ENCODE results near the gene FOXP1.

FOXP1 gene

DNA sequence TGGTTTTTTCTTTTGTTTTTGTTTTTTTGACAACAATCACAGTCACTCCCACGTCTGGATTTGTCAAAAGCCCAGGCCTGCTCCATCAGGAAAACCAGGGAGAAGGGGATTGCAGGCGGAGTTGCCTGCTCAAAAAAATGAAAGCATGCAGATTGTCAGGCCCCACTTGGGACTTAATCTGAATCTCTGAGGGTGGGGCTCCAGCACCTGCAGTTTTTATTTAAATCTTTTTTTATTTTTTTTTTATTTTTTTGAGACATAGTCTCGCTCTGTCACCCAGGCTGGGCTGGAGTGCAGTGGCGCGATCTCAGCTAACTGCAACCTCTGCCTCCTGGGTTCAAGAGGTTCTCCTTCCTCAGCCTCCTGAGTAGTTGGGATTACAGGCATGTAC, 140.9 kb downstream of the FOXP1 start:
- Histone ChIP-seq H3K36me3 (ENCODE audit: low read length) (no peaks in the 10 kb centered on the region), H3K4me3 (ENCODE audit: insufficient read depth, low read length, poor library complexity, severe bottlenecking) (peak overlapping the region; percentile 52), H2AFZ (ENCODE audit: low read depth, low read length, severe bottlenecking) (peak overlapping the region; percentile 4), H3K9me3 (ENCODE audit: insufficient read depth, low read length) (no peaks in the 10 kb centered on the region), H3K9ac (ENCODE audit: low read length) (peak overlapping the region; percentile 58), H3K9me2 (replicated peaks; ENCODE audit: insufficient read depth, low read length) (no peaks in the 10 kb centered on the region), H3F3A (ENCODE audit: insufficient read depth) (peaks cover 34% of the 10 kb centered on the region), H3K79me2 (ENCODE audit: insufficient read depth, low read length) (no peaks in the 10 kb centered on the region), H3K27ac (ENCODE audit: low read depth, low read length) (peak overlapping the region; percentile 95), H4K20me1 (ENCODE audit: low read depth, low read length) (no peaks in the 10 kb centered on the region), H3K27me3 (ENCODE audit: low read length) (no peaks in the 10 kb centered on the region), H3K4me2 (ENCODE audit: low read depth, low read length, poor library complexity, severe bottlenecking) (peak overlapping the region; percentile 98)
- TF ChIP-seq CTCF (IDR thresholded peaks at IDR 0.05; ENCODE audit: insufficient read depth, low read length, poor library complexity, severe bottlenecking) (no peak), EZH2phosphoT487 (conservative IDR thresholded peaks at IDR 0.05; ENCODE audit: low read length) (no peak)

DNA sequence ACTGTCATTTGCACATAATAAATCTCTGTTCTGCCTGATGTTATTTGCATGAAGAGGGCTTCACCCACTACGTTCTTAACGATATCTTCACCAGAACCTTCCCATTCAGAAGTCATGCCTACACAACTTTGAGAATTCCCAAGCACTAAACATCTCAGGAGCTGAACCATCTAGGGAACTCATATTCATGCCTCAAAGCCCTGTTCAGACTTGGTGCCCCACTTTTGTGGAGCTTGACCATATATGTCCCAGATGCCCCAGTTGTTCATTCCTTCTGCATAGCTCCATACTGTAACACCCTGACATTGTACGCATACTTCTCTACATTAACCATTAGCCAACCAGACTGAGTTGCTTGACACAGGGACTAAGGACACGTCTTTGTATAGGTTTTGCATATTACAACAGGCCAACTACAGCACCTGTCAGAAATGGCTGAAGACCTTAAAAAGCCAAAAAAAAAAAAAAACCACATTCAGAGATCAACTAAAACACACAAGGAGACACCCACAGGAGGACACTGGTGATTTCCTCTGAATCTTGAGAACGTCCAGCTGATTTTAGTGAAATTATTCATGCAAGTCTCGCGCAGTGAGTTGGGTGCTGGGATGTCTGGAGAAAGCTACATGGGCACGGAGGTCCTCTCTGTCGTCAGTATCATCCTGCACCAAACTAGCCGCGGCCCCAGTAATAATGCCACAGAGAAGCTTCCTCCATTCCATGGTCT, 141.4 kb downstream of the FOXP1 start:
- peak overlapping the region; percentile 4 for H2AFZ ChIP-seq (ENCODE audit: low read depth, low read length, severe bottlenecking)
- no peaks in the 10 kb centered on the region for H3K27me3 ChIP-seq (ENCODE audit: low read length)
- TF ChIP-seq CTCF (IDR thresholded peaks at IDR 0.05; ENCODE audit: insufficient read depth, low read length, poor library complexity, severe bottlenecking) (no peak), EZH2phosphoT487 (conservative IDR thresholded peaks at IDR 0.05; ENCODE audit: low read length) (no peak)
- H3K4me2 ChIP-seq (ENCODE audit: low read depth, low read length, poor library complexity, severe bottlenecking), result peak overlapping the region; percentile 98
- no peaks in the 10 kb centered on the region for H3K36me3 ChIP-seq (ENCODE audit: low read length)
- H4K20me1 ChIP-seq (ENCODE audit: low read depth, low read length), result no peaks in the 10 kb centered on the region
- peak overlapping the region; percentile 58 for H3K9ac ChIP-seq (ENCODE audit: low read length)
- H3K27ac ChIP-seq (ENCODE audit: low read depth, low read length), result peak overlapping the region; percentile 95
- H3K9me3 ChIP-seq (ENCODE audit: insufficient read depth, low read length), result no peaks in the 10 kb centered on the region
- H3F3A ChIP-seq (ENCODE audit: insufficient read depth), result peaks cover 34% of the 10 kb centered on the region
- no peaks in the 10 kb centered on the region for H3K9me2 ChIP-seq (replicated peaks; ENCODE audit: insufficient read depth, low read length)
- peak overlapping the region; percentile 52 for H3K4me3 ChIP-seq (ENCODE audit: insufficient read depth, low read length, poor library complexity, severe bottlenecking)
- H3K79me2 ChIP-seq (ENCODE audit: insufficient read depth, low read length), result no peaks in the 10 kb centered on the region

DNA sequence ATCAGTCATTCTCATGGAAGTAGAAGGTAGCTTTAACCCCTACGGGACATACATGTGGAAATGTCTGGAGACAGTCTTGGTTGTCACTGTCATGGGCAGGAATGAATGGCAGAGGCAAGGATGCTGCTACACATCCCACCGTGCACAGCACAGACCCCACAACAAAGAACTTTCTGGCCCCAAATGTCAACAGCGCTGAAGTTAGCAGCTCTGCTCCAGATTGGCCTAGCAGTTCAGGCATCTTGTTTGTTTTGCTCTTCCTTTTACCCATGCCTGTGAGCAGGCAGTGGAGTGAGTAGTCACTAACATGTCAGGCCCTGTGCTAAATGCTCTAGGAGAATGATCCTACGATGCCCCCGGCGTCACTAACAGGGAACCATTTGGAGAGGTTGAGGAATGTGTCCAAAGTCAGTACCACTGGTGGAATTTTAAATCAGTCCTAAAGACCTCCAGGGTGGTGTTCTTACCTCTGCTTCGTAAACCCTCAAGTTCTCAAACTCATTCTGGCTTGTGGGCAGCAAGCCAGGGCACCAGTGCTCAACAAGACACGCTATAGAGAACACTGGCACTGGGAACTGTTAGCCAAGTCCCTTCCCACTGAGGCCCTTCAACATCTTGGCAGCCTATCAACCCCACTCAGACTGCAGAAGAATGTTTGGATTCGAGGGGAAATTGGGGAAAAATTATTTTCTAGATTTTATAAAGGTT, 142.2 kb downstream of the FOXP1 start:
- H3K9ac ChIP-seq (ENCODE audit: low read length), result peak overlapping the region; percentile 58
- H3K4me2 ChIP-seq (ENCODE audit: low read depth, low read length, poor library complexity, severe bottlenecking), result peak overlapping the region; percentile 98
- H4K20me1 ChIP-seq (ENCODE audit: low read depth, low read length), result no peaks in the 10 kb centered on the region
- H3F3A ChIP-seq (ENCODE audit: insufficient read depth), result peaks cover 34% of the 10 kb centered on the region
- H3K27ac ChIP-seq (ENCODE audit: low read depth, low read length), result peak overlapping the region; percentile 95
- H3K9me2 ChIP-seq (replicated peaks; ENCODE audit: insufficient read depth, low read length), result no peaks in the 10 kb centered on the region
- no peak overlapping the region for H2AFZ ChIP-seq (ENCODE audit: low read depth, low read length, severe bottlenecking)
- no peak overlapping the region for H3K4me3 ChIP-seq (ENCODE audit: insufficient read depth, low read length, poor library complexity, severe bottlenecking)
- H3K27me3 ChIP-seq (ENCODE audit: low read length), result no peaks in the 10 kb centered on the region
- H3K9me3 ChIP-seq (ENCODE audit: insufficient read depth, low read length), result no peaks in the 10 kb centered on the region
- H3K36me3 ChIP-seq (ENCODE audit: low read length), result no peaks in the 10 kb centered on the region
- H3K79me2 ChIP-seq (ENCODE audit: insufficient read depth, low read length), result no peaks in the 10 kb centered on the region
- no peak for TF ChIP-seq CTCF (IDR thresholded peaks at IDR 0.05; ENCODE audit: insufficient read depth, low read length, poor library complexity, severe bottlenecking)

All from SU-DHL-6 (cell line).